Keratinocyte (primary cell): Measurements from ENCODE around the gene OAS3. TPM values are rescaled to one million over a fixed set of nuclear protein-coding genes. Genes with fewer than 3 reads are reported as not detected.
"Not testable (repeated sequence)": the region's sequence is repeated elsewhere in the genome, so short reads cannot be mapped to it uniquely, and the experiment has no call there.

Experiments used
- DNase-seq: peaks from one replicate; pipeline ENCODE4 v3.0.0-alpha.2; 2011; ENCODE audit warnings: low read depth, missing footprints, low spot score
- FAIRE-seq: peaks from 2 replicates; lab custom pipeline; 2011; peaks lifted over from hg19 to GRCh38; lab: Jason Lieb, UNC
- H2AFZ ChIP-seq: 2 replicates; pipeline ENCODE4 v1.6.0; 2012; ENCODE audit warnings: low read length, control low read depth, inconsistent platforms; ENCODE audit not compliant: control insufficient read depth
- H3K27ac ChIP-seq: 2 replicates; pipeline ENCODE4 v1.5.1; 2011; ENCODE audit warnings: low read length; ENCODE audit not compliant: control insufficient read depth, insufficient read depth
- H3K27me3 ChIP-seq: 3 replicates; pipeline ENCODE4 v1.6.0; 2011; ENCODE audit warnings: low read length; ENCODE audit not compliant: control insufficient read depth, insufficient read depth; ENCODE audit errors: extremely low read depth
- H3K36me3 ChIP-seq, 2 experiments: 2 replicates in 1 of 2; 3 replicates in 1 of 2; pipeline ENCODE4 v1.5.1; 2011; ENCODE audit warnings: low read length in 2 of 2, mild to moderate bottlenecking in 1 of 2; ENCODE audit not compliant: control insufficient read depth in 2 of 2, insufficient read depth in 2 of 2; ENCODE audit errors: extremely low read depth in 1 of 2
- H3K4me1 ChIP-seq: 3 replicates; pipeline ENCODE4 v1.5.1; 2011; ENCODE audit warnings: low read length; ENCODE audit not compliant: control insufficient read depth, insufficient read depth; ENCODE audit errors: extremely low read depth
- H3K4me2 ChIP-seq: 3 replicates; pipeline ENCODE4 v1.6.0; 2011; ENCODE audit warnings: low read depth, low read length; ENCODE audit not compliant: control insufficient read depth, insufficient read depth; ENCODE audit errors: extremely low read depth
- H3K4me3 ChIP-seq, 3 experiments: fragments of 200-600 bp in 1 of 3; sonication (generic) in 1 of 3; 2 replicates in 2 of 3; 3 replicates in 1 of 3; pipeline ENCODE4 v1.5.1; 2011 to 2016; ENCODE audit warnings: low read length in 3 of 3, mild to moderate bottlenecking in 3 of 3, control low read depth in 2 of 3, inconsistent platforms in 1 of 3, low read depth in 1 of 3, mixed read lengths in 1 of 3, mixed run types in 1 of 3, moderate library complexity in 1 of 3; ENCODE audit not compliant: control insufficient read depth in 2 of 3, insufficient read depth in 2 of 3; ENCODE audit errors: extremely low read depth in 1 of 3
- H3K79me2 ChIP-seq: 2 replicates; pipeline ENCODE4 v1.6.0; 2012; ENCODE audit warnings: low read length; ENCODE audit not compliant: control insufficient read depth, insufficient read depth
- H3K9ac ChIP-seq: 3 replicates; pipeline ENCODE4 v1.6.0; 2011; ENCODE audit warnings: low read length; ENCODE audit not compliant: control insufficient read depth, insufficient read depth; ENCODE audit errors: extremely low read depth
- H3K9me1 ChIP-seq: 3 replicates; pipeline ENCODE4 v1.6.0; 2011; ENCODE audit warnings: low read length; ENCODE audit not compliant: control insufficient read depth, insufficient read depth; ENCODE audit errors: extremely low read depth
- H3K9me3 ChIP-seq: 2 replicates; pipeline ENCODE4 v1.5.1; 2012; ENCODE audit warnings: low read depth, low read length; ENCODE audit not compliant: control insufficient read depth
- H4K20me1 ChIP-seq: 3 replicates; pipeline ENCODE4 v1.6.0; 2011; ENCODE audit warnings: low read length; ENCODE audit not compliant: control insufficient read depth, insufficient read depth; ENCODE audit errors: extremely low read depth
- CTCF ChIP-seq, 3 experiments: IDR thresholded peaks in 1 of 3; conservative IDR thresholded peaks in 1 of 3; optimal IDR thresholded peaks in 1 of 3; 2 replicates in 2 of 3; 3 replicates in 1 of 3; pipeline versions ENCODE3 to v1.5.1; 2011; ENCODE audit warnings: low read length in 3 of 3, mild to moderate bottlenecking in 3 of 3, moderate library complexity in 2 of 3, control low read depth in 1 of 3, inconsistent platforms in 1 of 3; ENCODE audit not compliant: insufficient read depth in 2 of 3; ENCODE audit errors: extremely low read depth in 1 of 3
- EZH2 ChIP-seq: IDR thresholded peaks from one replicate; pipeline ENCODE4 v1.6.1; 2012; ENCODE audit warnings: inconsistent platforms, mild to moderate bottlenecking, low read length, moderate library complexity
- dilution Hi-C: fragments of 300-500 bp; cut with MboI; formaldehyde crosslinking; loops from one replicate; pipeline ENCODE4 v1.7.0; 2020; ENCODE audit warnings: low sequenced_read_pairs; ENCODE audit not compliant: extremely low pct_ligation_motif_present
- polyA plus RNA-seq, 5 experiments: library from polyadenylated mRNA; depleted of rRNA in 3 of 5; stranded (reverse) in 3 of 5; stranded (forward) in 1 of 5; unstranded in 1 of 5; fragments of >200 nt; gene quantifications; 1 replicate in 1 of 5; 2 replicates in 3 of 5; 3 replicates in 1 of 5; pipeline versions ENCODE4 v1.2.1 to v1.2.3, GENCODE V29; 2011 to 2012; ENCODE audit warnings: missing spikeins in 2 of 5, low read depth in 1 of 5, low replicate concordance in 1 of 5

OAS3 gene
- polyA plus RNA-seq, 1 donor (not counting 4 experiments of a cell fraction or from before 2014, with no cell fraction given), result 59.2 TPM

GRCh38 chr12:112919121-112919520, 19.2 kb upstream of the OAS3 start:
- DNase-seq (no peak), FAIRE-seq (no peak)
- Histone ChIP-seq H4K20me1 (no peaks in the 10 kb centered on the region), H3K36me3 (peaks cover 0 to 13% of the 10 kb centered on the region in 2 experiments), H3K79me2 (no peaks in the 10 kb centered on the region), H3K9ac (no peak overlapping the region), H3K27me3 (no peaks in the 10 kb centered on the region), H3K4me1 (no peaks in the 10 kb centered on the region), H2AFZ (no peak overlapping the region), H3K27ac (no peak overlapping the region), H3K4me2 (no peak overlapping the region), H3K9me3 (no peaks in the 10 kb centered on the region), H3K9me1 (no peaks in the 10 kb centered on the region), H3K4me3 (no peak overlapping the region)
- no peak for TF ChIP-seq EZH2
- no peak for TF ChIP-seq CTCF (optimal IDR thresholded peaks at IDR 0.05 in 1 of 3, IDR thresholded peaks at IDR 0.05 in 1 of 3, conservative IDR thresholded peaks at IDR 0.05 in 1 of 3; ENCODE audit: extremely low read depth in 1 of 3, insufficient read depth in 2 of 3, low read length in 3 of 3)
- dilution Hi-C loops, result no loop called here

- Histone ChIP-seq H2AFZ (no peak overlapping the region), H3K4me1 (no peaks in the 10 kb centered on the region), H3K4me3 (no peak overlapping the region), H3K27me3 (no peaks in the 10 kb centered on the region), H3K36me3 (no peaks in the 10 kb centered on the region), H3K9ac (no peak overlapping the region), H3K79me2 (no peaks in the 10 kb centered on the region), H3K9me1 (no peaks in the 10 kb centered on the region), H3K4me2 (no peak overlapping the region), H3K27ac (no peak overlapping the region), H4K20me1 (no peaks in the 10 kb centered on the region), H3K9me3 (no peaks in the 10 kb centered on the region)
- dilution Hi-C loops, result no loop called here
- no peak for FAIRE-seq
- no peak for DNase-seq
- TF ChIP-seq CTCF (optimal IDR thresholded peaks at IDR 0.05 in 1 of 3, IDR thresholded peaks at IDR 0.05 in 1 of 3, conservative IDR thresholded peaks at IDR 0.05 in 1 of 3; ENCODE audit: extremely low read depth in 1 of 3, insufficient read depth in 2 of 3, low read length in 3 of 3), result no peak
- TF ChIP-seq EZH2, result no peak
These were observed 13.3 kb upstream of the OAS3 start for GRCh38 chr12:112924986-112925385.

GRCh38 chr12:112926416-112927033, 11.7 kb upstream of the OAS3 start:
- H3K4me2 ChIP-seq, H4K20me1 ChIP-seq, H3K4me1 ChIP-seq, H3K27me3 ChIP-seq, H2AFZ ChIP-seq, H3K27ac ChIP-seq, DNase-seq, H3K79me2 ChIP-seq, H3K36me3 ChIP-seq, H3K9me1 ChIP-seq, H3K9me3 ChIP-seq, dilution Hi-C loops, H3K9ac ChIP-seq, FAIRE-seq, H3K4me3 ChIP-seq: not testable (repeated sequence)
